Omental fat pad (tissue), 4 donors: ENCODE measurements around the gene DARS1. TPM values are rescaled to one million over a fixed set of nuclear protein-coding genes. Genes with fewer than 3 reads are reported as not detected.
A peak's percentile ranks its signal among the peaks of the same experiment; 100 is the strongest.

Experiments
- ATAC-seq: fragments of 150-250 bp; one replicate; pipeline ENCODE4 v1.9.1; 2016; ENCODE audit warnings: mild to moderate bottlenecking, moderate library complexity; ENCODE audit not compliant: low FRiP score
- DNase-seq: peaks from one replicate; pipeline ENCODE4 v3.0.0-alpha.2; 2019; ENCODE audit warnings: low spot score
- total RNA-seq, 4 donors: library from RNA; depleted of rRNA; stranded (reverse); fragments of >200 nt; gene quantifications; one replicate each; pipeline ENCODE4 v1.1.0, GENCODE V29; 2016
- TF ChIP-seq, protein P1 (sequence below), 3 donors: fragments of 450-650 bp; IDR thresholded peaks; one replicate each; pipeline ENCODE4 v1.5.1; 2016 to 2017; ENCODE audit warnings: antibody characterized with exemption in 3 of 3, mild to moderate bottlenecking in 3 of 3, moderate library complexity in 2 of 3

The DARS1 gene
- total RNA-seq, 4 donors from 2014 or later, result 59.3 to 76.3 (median 68.2) TPM

DNA sequence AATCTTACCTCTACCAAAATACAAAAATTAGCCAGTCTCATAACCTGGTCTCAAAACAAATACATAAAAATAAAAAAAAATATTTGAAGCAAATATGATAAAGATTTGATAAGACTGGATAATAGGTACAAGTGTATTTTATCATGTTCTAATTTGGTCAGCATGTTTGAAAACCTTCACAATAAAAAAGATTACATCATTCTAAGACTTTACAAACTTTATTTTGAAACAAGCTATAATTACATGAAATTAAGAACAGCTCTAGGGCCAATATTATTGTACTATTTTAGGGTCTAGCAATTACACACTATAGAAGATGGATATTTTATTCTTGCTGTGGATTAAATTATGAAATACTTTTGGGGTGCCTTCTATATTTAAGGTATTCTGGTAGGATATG lies 79.7 kb downstream of the DARS1 start:
- no peak for ATAC-seq
- DNase-seq, result no peak
- TF ChIP-seq, protein P1, sequence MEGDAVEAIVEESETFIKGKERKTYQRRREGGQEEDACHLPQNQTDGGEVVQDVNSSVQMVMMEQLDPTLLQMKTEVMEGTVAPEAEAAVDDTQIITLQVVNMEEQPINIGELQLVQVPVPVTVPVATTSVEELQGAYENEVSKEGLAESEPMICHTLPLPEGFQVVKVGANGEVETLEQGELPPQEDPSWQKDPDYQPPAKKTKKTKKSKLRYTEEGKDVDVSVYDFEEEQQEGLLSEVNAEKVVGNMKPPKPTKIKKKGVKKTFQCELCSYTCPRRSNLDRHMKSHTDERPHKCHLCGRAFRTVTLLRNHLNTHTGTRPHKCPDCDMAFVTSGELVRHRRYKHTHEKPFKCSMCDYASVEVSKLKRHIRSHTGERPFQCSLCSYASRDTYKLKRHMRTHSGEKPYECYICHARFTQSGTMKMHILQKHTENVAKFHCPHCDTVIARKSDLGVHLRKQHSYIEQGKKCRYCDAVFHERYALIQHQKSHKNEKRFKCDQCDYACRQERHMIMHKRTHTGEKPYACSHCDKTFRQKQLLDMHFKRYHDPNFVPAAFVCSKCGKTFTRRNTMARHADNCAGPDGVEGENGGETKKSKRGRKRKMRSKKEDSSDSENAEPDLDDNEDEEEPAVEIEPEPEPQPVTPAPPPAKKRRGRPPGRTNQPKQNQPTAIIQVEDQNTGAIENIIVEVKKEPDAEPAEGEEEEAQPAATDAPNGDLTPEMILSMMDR (IDR thresholded peaks at IDR 0.05), result no peak

DNA sequence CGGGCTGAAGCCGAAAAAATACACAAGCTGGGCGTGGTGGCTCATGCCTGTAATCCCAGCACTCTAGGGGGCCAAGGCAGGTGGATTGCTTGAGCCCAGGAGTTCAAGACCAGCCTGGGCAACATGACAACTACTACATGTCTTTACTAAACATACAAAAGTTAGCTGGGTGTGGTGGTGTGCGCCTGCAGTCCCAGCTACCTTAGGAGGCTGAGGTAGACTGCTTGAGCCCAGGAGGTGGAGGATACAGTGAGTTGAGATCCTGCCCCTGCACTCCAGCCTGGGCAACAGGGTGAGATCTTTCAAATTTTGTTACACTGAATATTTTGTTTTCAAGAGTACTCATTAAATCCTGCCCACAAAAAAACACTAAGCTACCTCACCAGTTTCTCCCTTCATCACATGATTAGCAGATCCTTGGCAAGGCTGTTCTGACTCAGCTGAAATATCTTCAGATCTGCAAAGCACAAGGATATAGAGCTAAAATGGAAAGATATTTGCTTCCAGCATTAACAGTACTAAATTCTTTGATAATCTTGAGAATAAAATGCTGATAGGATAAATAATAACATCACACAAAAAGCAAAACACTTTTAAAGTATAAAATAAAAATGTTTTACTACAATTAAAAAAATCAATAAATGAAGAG lies 81.0 kb downstream of the DARS1 start:
- DNase-seq (no peak), ATAC-seq (peak; percentile 48)
- TF ChIP-seq, protein P1 (IDR thresholded peaks at IDR 0.05), result no peak

GRCh38 chr2:135903650-135904049 lies 81.8 kb downstream of the DARS1 start:
- DNase-seq (no peak), ATAC-seq (no peak)
- TF ChIP-seq, protein P1 (IDR thresholded peaks at IDR 0.05), result no peak

DNA sequence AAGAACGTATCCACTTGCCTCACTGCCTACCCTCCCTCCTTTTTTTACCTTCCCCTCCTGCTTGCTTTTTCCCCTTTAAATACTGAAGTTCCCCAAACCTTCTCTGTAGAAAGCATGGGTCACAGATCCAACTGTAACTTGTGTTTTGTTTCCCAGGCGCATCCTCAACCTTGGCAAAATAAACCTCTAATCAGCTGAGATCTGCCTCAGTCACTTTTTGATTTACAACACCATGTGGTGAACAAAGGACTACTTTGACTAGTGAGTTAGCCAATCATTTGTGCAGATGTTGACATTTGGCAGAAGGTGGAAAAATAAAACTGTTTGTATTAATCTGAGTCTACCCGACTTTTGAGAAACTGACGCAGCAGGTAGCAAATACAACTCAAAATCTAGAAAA lies 85.9 kb downstream of the DARS1 start:
- TF ChIP-seq, protein P1 (IDR thresholded peaks at IDR 0.05), result no peak
- ATAC-seq (no peak), DNase-seq (no peak)

DNA sequence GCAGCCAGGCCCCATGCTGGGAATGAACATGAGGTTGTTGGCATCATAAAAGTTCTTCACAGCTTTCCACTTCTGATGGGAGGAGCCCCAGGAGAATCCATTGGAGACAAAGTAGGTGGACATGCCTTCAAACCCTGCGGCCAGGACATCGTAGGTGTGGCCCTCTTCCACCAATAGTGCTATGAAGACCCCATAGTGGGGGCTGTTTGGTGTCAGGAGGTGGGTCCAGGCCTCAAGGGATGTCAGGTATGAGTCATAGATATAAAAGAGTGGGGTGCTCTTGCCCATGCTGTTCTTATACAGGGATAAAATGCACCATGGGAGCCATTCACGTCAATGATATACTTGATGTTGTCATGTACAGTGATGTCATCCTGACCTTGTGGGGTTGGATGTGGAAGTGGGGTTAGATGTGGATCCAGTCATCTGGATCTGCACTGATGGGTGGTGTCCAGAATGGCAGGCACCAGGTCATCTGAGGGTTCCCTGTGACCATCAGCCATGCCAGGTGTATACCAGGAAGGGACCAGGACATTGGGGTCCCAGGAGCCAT lies 87.1 kb downstream of the DARS1 start:
- TF ChIP-seq, protein P1 (IDR thresholded peaks at IDR 0.05), result no peak

DNA sequence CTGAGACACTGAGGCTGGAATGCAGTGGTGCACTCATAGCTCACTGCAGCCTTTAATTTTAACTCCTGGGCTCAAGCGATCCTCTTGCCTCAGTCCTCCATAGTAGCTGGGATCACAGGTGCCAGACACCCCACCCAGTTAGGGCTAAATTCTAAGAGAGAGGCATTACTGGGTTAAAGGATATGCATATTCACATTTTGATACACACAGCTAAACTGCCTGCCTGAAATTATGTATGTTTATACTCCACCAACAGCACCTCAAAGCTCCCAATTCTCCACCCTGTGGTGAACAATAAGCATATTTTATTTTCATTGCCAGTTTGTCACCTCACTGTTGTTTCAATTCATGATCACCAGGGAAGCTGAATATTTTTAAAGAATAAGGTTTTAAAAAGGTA lies 90.5 kb downstream of the DARS1 start:
- ATAC-seq, result no peak
- TF ChIP-seq, protein P1 (IDR thresholded peaks at IDR 0.05), result no peak
- DNase-seq, result no peak

More for the DNA sequence above, 87.1 kb downstream of the DARS1 start:
- no peak for DNase-seq
- no peak for ATAC-seq

GRCh38 chr2:135893374-135893794 lies 92.0 kb downstream of the DARS1 start:
- no peak for ATAC-seq
- TF ChIP-seq, protein P1 (IDR thresholded peaks at IDR 0.05), result no peak
- no peak for DNase-seq
